ENCODE data around the gene FGF14.
A peak's percentile ranks its signal among the peaks of the same experiment; 100 is the strongest.
"Not testable (repeated sequence)": the region's sequence is repeated elsewhere in the genome, so short reads cannot be mapped to it uniquely, and the experiment has no call there.

Gene FGF14

DNA sequence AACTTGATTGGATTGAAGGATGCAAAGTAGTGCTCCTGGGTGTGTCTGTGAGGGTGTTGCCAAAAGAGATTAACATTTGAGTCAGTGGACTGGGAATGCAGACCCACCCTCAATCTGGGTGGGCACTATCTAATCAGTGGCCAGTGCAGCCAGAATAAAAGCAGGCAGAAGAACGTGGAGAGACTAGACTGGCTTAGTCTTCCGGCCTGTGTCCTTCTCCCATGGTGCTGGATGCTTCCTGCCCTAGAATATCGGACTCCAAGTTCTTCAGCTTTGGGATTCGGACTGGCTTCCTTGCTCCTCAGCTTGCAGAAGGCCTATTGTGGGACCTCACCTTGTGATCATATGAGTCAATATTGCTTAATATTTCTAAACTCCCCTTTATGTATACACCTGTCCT is 564.1 kb downstream of the FGF14 start:
- DNase-seq = not testable (repeated sequence)

DNA sequence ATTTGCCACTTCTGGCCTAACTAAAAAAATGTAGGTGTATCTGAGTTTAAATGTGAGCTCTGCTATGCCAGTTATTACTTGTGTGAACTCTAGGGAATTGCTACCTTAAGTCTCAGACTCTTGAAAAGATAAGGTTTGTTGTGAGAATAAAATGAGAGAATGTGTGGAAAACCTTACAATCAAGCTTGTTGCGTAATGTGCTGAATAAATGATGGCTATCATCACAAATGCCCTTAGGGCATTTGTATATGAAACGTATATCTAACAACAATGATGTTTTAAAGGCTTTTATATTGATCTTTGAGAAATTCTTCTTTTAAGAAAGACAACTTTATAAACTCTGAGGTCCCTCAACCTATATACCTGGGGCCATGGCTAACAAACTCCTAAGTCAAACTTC is 564.6 kb downstream of the FGF14 start:
- DNase-seq = no peak

DNA sequence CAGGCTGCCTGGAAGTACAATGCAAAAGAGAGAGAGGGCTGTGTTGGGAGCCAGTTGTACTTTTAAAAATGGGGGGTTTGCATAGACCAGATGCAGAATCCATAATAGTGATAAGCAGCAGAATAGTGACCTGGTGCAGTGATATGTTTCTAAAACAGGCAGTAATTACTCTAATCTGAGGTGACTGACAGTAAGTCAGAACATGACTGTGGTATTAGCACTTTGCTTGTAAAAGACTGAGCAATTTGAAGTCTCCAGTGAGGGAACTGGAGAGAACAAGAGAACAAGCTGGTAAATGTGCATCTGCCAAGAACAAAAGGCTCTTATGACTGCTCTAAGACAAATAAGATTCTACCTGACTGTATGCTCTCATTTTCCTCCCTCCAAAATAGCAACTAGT is 565.9 kb downstream of the FGF14 start:
- no peak for DNase-seq

DNA sequence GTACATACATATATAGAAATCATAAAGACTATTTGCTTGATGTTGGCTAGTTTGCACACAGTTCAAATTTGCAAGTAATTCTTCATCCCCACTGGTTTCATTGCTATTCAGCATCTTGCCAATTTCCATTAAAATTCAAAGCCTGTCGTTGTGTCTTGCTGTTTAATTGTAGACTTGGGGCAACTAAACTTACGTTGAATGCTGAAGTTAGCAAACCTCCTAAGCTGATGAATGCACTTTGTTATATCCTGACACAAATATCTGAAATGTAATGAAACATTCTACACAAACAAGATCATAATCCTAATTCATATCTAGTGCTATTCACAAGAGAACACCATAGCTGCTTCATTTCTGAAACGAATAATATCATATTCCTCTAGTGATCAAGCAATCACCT is 568.2 kb downstream of the FGF14 start:
- DNase-seq = no peak

DNA sequence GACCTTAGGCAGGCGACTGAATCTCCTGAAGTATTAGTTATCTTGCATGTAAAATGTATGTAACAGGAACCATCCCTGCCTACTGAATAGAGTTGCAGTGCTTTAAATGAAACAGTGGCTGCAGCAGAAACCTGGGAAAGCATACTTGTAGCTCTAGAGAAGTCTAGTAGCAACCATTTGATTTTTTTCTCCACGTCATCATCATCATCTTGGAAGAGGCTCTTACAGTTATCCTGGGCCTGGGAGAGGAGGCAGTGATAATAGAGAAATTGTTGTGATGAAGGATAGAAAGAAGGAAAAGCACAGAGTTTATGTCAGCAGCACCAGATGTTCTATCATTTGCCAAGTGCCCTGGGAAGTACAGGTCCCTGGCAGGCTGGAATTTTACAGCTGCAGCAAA is 571.8 kb downstream of the FGF14 start:
- DNase-seq = no peak

DNA sequence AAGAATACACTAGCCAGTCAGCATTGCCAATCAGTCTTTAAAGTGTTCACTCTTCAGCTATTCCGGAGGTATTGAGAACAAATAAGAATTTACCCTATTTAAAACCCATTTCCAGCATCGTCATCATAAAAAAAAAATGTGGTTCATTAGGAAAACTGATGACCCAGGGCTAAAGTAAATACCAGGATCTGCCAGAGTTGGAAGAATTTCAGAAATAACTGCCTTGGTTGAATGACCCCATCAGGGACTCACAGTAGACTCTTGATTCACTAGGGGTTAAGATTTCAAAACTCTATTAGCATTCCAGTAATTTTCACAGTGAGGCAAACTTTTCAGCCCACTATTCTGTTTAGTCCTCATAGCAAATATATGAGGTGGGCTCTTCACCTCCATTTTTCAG is 572.4 kb downstream of the FGF14 start:
- DNase-seq = no peak

DNA sequence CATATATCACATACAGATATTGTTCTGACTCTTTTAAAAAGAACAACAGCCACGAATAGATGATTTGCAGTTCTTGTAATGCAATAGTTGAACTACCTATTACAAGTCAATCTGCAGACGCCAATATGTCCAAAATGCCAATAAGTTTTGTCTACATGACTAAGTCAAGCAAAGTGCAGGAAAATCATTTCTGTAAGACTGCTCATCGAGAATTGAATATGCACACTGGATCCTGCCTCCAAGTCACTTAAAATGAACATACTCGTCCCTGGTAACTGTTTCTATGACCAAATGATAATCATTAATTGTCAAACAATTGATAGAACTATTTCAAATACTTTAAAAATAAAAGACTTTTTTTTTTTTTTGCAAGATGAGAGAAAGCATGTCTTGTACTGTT is 573.7 kb downstream of the FGF14 start:
- DNase-seq = no peak

DNA sequence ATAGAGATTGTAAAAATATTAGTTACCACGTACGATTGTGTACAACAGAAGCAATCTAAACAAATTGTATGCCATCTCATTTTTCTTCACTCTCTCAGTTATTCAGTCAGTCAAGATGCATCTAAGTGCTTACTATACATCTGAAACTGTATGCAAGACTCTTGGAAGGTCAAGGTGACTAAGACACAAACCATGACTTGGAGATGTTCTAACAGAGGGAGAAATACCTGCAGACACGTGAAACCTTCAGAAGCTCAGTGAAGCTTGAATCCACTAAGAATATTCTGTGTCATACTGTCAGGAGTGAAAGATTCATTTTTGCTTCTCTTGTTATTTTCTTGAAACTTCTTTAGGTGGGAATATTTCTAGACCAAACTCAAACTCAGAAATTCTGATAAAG is 584.0 kb downstream of the FGF14 start:
- no peak for DNase-seq

DNA sequence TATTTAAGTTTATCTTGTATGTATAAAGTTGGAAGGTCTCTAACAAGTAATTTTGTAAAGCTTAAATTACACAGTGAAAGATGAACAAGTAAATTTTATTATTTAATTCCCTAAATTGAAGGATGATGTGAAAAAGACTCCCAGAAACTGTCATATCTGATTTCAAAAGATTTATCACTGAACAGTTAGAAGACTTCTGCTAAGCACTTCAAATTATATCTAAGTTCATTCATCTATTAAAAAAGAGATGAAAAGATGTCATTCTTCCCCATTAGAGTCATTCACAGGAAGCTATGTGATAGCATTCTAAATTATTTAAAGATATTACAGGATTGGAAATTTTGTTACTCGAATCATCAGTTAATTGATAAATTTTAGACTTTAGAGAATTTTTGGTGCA is 590.0 kb downstream of the FGF14 start:
- no peak for DNase-seq

DNA sequence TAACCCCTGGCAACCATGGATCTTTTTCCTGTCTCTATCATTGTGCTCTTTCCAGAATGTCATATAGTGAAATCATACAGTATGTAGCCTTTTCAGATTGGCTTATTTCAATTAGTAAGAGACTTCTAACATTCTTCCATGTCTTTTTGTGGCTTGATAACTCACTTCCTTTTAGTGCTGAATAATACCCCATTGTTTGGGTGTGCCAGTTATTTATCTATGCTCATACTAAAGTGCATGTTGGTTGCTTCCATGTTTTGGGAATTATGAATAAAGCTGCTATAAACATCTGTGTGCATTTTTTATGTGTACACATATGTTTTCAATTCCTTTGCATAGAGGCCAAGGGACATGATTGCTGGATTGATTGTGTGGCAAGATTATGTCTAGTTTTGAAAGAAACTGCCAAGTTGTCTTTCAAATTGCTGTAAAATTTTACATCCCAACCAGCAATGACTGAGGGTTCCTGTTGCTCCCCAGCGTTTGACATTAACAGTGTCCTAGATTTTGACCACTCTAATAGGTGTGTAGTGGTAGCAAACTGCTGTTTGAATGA is 590.5 kb downstream of the FGF14 start:
- DNase-seq = no peak

DNA sequence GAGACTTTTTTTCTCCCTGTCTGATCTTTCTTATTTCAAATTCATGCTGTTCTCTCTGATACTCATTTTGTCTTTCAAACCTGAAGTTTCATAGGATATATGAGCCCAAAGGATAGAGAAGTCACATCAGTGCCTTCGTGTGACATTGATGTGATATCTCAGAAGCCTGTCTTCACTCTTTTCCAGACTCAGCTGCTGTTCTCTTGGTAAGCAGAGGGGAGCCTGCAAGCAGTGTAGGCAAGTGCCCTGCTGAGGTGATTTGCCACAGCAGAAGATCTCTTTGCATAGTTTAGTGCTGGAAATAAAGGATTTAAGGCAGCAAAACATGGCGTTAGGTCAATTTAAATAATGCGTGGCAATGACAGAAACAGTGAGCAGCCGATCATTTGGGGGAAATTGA is 602.7 kb downstream of the FGF14 start:
- no peak for DNase-seq

DNA sequence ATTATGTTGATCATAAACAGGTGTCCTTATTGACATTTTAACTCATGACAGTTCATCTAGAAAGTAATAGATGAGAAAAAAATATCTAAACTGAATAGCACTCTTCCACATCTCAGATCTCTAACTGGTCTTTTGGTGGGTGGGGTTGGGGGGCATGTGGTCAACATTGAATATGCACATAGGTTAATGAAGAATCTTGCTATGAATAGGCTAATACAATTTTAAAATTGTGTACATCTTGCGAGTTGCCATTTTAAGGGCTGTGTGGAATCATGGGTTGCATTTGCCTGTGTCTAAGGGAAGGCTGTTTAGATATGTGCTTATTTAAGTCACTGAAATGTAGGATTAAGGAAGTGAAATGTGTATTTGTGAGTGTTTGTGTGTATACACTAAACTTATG is 603.4 kb downstream of the FGF14 start:
- DNase-seq = no peak

DNA sequence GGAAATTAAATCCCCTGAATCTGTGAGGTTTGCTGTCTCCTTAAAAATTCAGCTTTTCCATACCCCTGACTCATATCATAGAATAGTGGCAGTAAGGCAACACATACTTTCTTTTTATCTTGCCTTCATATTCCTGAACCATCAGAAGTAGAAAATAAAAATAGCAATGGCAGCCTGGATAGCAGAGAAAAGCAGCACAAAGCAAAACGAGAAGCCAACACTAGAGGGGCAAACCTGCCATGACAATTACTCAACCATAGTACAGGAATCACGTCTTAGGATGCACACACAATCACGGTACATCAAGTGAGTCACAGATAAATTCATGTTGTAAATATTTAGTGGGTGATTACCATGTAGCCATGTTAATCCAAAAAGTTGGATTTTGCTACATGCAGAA is 606.4 kb downstream of the FGF14 start:
- DNase-seq = no peak

DNA sequence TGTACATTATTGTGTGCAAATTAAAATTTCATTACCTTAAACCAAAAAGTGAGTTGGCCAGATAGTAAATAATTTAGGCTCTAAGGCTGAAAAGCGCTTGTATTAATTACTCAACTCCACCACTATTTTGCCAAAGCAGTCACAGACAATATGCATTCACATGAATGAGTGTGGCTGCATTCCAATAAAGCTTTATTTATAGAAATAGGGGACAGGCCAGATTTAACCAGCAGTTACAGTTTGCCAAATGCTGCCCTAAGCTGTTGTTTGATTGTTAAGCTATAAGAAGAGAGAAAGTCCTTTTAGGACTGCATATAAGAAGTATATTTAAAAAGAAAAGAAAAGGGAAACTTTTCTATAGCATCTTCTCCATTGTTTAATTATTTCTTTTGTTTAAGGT is 606.8 kb downstream of the FGF14 start:
- DNase-seq = no peak

DNA sequence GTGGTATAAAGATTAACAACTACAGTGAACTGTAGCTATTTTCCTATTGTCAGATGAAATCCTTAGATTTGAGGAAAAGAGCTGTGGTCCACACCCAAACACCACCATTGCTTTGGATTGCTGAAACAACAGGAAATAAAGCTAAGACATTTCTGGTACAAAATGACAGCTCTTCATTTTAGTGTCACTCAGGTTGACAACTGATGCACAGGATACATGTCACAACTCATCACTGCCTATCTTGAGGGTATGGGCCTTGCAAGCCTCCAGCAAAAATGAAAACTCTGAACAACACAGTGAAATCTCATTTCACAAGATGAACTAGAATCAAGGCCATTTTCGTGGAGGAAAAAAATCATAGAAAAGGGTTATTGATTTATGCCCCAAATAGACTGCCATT is 609.7 kb downstream of the FGF14 start:
- no peak for DNase-seq

DNA sequence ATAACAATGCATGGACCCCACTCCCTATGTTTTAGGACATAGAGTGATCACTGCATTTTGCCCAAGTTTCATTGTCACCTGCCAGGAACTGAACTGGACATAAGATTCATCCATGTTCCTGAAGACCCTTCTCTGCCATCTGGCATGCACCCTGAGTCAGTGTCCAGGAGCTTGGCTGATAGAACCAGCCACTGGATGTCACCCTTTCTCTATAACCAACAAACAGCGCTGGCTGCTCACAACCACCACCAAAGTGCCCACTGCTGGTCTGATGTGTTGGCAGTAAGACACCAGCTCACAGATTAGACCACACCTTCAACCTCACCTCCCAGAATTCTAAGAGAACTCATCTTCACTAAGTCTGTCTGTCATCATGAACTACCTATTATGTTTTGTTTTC is 616.0 kb downstream of the FGF14 start:
- DNase-seq = peak; percentile 46

DNA sequence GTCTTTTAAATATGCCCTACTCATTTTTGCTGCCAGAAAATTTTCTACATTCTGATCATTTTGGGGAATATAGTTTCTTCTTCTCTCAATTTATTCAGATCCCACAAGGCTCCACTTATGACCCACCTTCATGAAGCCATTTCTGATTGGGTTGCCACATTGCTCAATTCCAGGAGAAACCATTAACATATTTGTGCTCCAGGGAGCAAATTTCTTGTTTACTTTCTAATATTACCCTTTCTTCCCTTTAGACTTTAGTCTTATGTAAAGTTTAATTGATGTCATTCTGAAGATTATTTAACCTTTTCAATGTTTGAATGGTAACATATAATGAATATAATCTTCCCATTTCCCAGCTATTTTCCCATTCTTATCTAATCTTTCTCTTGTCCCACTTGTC is 617.5 kb downstream of the FGF14 start:
- no peak for DNase-seq

DNA sequence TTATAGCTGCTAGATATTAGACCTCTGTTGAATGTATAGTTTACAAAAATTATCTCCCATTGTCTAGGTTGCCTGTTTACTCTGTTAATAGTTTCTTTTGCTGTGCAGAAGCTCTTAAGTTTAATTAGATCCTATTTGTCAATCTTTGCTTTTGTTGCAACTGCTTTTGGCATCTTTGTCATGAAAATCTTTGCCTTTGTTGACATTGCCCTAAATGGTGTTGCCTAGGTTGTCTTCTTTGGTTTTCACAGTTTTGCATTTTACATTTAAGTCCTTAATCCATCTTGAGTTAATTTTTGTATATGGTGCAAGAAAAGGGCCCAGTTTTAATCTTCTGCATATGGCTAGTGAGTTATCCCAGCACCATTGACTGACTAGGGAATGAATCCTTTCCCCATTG is 618.3 kb downstream of the FGF14 start:
- no peak for DNase-seq

DNA sequence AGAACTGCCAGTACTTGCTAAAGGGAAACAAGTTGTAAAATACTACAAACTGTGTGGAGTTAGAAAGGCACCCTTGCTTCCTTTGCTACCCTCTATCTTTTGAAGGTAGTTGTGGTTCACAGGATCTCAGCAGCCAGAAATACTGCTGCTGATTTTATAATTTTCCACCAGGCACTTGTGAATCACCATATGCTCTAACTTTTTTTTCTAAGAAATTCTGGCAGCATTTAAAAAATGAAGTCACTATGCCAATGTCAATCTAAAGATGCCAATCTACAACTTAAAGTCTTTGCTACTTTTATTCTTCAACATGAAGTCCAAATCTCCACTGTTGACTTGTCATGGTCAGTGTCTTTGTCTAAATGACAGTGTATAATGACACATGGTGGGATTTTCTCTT is 621.6 kb downstream of the FGF14 start:
- no peak for DNase-seq

DNA sequence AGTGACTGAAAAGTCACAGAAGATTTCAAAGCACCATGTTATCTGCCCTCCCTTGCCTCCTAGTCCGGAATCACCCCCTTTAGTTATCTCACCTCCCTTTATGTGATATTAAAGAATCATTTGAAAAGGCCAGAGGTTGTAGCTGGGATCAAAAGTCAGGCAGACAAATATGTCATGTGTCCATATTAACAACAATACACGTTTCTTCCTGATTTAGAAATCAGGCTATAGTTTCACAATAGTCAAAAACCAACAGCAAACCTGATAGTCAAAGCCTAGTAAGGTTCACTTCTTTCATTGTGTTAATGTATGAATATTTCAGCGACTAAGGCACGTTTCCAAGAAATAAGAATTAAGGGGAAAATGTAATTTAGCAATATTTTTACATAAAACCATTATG is 622.7 kb downstream of the FGF14 start:
- no peak for DNase-seq

DNA sequence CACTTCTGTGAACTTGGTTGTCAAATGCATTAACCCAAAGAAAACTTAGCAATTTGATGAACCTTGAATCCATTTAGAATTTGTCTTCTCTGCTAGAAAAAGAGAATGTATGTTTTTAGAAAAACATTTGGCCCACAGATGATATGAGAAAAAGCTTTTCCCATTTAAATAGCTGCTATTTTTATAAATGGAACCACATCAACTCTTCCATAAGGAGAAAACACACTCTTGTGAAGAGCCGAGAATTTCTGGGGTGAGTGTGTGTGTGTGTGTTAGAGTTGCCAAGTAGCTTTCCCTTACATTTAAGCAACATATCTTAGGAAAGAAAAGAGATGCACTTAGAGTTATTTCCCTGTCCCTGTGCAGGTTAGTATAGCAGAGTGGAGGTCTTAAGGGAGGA is 626.6 kb downstream of the FGF14 start:
- no peak for DNase-seq

DNA sequence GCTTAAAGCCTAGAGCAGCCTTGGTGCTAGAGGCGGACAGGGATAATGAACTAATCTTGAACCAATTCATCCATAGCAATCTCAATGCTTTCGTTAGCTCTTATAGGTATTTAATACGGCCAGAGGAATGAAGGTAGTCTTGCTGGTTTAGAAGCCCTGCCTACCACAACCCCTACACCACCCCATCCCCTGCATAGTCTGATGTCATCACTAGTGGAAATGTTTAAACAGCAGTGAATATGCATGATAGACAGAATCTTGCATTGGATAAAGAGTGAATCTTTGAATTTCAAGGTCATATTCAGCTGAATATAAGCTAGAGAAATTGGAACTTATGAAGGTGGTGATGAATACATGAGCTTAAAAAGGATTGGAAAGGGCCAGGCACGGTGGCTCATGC is 627.5 kb downstream of the FGF14 start:
- no peak for DNase-seq

DNA sequence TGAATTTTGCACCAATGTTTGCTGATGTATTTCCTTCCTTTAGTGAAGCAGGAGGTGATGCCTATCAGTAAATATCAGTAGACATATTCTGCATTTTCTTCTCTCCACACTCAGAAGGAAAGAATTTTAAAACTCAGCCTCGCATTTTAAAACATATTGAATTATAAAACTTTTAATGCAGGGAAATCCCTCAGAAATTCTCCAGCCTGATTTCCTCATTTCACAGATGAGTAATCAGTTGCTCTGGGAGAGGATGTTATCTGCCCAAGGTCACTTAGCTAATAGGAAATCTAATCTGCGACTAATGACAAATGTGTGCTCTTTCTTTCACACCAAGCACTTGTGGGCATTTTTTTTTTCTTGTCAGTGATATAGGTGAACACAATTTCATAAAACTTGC is 628.8 kb downstream of the FGF14 start:
- DNase-seq = no peak

DNA sequence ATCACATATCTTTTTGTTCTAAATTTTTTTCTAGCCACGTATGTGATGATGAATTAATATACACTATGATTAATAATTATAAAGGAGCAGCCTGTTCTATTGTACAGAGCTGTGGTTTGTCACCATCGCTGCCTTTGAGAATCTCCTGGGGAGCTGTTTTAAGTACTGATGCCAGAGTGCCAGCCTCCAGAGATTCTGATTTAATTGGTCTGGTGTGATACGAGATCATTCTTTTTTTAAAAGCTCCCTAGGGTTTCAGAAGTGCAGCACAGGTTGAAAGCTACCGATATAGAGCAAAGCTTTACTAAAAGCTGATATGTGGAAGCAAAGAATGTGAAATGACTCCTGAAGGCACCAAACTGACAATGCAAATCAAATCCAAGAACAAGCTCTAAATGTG is 634.7 kb downstream of the FGF14 start:
- DNase-seq = no peak

DNA sequence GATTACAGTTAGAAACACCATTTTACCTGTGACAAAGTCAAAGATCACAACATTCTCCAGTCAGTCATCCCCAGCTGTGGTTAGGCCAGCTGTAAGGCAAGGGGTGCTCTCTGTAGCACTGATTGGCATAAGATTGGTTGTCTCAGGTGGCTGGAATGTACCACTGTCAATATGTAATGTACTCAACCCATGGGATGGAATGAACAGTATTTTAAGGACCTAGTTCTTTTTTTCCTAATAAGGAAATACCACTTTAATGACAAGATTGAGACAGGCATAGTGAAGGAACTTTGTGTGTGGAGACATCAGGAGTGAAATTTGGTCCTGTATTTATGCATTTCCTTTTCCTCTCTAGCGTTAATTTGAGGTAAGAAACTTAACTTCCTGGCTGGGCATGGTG is 638.7 kb downstream of the FGF14 start:
- DNase-seq = no peak

DNA sequence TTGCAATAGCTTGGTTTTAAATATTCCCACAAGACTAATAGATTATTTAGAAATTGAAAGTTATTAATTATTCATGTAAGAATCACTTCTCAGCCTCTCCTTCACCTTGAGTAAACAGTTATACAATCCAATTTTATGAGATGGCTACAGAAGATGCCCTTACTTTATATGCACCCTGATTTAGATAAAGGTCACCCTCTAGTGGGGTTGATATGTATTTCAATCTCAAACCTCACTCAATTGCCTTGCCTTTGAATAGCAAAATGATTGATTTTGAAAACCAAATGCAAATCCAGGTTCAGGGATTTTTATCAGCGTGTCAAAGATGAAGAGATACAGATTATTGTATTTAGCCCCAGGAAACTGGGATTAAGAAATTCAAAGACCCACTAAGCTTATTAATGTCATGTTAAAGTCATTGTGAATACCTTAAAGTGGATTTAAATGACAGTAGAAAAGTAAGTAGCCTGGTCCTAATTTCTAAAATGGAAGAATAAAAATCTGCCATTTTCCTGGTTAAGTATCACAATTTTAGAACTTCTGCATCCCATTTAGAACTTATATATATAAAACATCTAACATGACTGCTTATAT is 644.3 kb downstream of the FGF14 start:
- DNase-seq = peak; percentile 8

Data from NCI-H524 treated with DMSO at 0.1 percent for 48 hours (cell line).